Psoas muscle (tissue), 8 donors: ENCODE results near the gene LRRK1. TPM values are rescaled to one million over a fixed set of nuclear protein-coding genes. Genes with fewer than 3 reads are reported as not detected.

ENCODE experiments used
- ATAC-seq, 4 donors: fragments of 200-7000 bp; cut with Tn5 transposase; one replicate each; pipeline ENCODE4 v1.9.1; 2020; ENCODE audit warnings: moderate library complexity in 3 of 4, mild to moderate bottlenecking in 2 of 4
- DNase-seq, 2 donors: peaks; one replicate each; pipeline ENCODE4 v3.0.0-alpha.2; 2020
- H3K27ac ChIP-seq: fragments of 200-600 bp; one replicate; pipeline ENCODE4 v1.8.0; 2022
- H3K27me3 ChIP-seq, 3 donors: fragments of 200-600 bp in 1 of 3; one replicate each; pipeline versions ENCODE4 v1.6.1 to v1.8.0; 2013 to 2022; ENCODE audit warnings: low read length in 2 of 3, mild to moderate bottlenecking in 2 of 3, moderate library complexity in 1 of 3; ENCODE audit not compliant: insufficient read depth in 3 of 3
- H3K36me3 ChIP-seq, 2 donors: fragments of 200-600 bp in 1 of 2; one replicate each; pipeline versions ENCODE4 v1.6.1 to v1.8.0; 2013 to 2022; ENCODE audit warnings: low read depth in 1 of 2, mild to moderate bottlenecking in 1 of 2, moderate library complexity in 1 of 2; ENCODE audit not compliant: insufficient read depth in 1 of 2
- H3K4me1 ChIP-seq: fragments of 200-600 bp; one replicate; pipeline ENCODE4 v1.8.0; 2022
- H3K4me3 ChIP-seq: fragments of 200-600 bp; one replicate; pipeline ENCODE4 v1.8.0; 2022; ENCODE audit warnings: mild to moderate bottlenecking
- H3K9me3 ChIP-seq: fragments of 200-600 bp; one replicate; pipeline ENCODE4 v1.8.0; 2022
- WGBS, 3 donors: extraction: QIAGEN DNeasy Blood & Tissue Kit; methylation state at CpG; one replicate each; pipeline versions ENCODE4 v1.1.6 to v1.1.7; 2013; 5-methylcytosine and 5-hydroxymethylcytosine counted together
- intact Hi-C, 2 donors: fragments of 100-400 bp; cut with DNase I; formaldehyde crosslinking; loops; one replicate each; pipeline versions ENCODE4 v1.11.0 to v1.14.2; 2022
- polyA plus RNA-seq, 3 donors: library from polyadenylated mRNA; stranded (reverse); fragments of 200-250 nt; gene quantifications; one replicate each; pipeline ENCODE4 v1.2.3, GENCODE V29; 2013
- total RNA-seq, 4 donors: library from RNA; stranded (reverse); fragmentation: NEBNext Ultra II Directional in 2 of 4; extraction: Animal tissue kit (Norgen Biotek cat#: 25700) in 2 of 4; gene quantifications; one replicate each; pipeline versions ENCODE4 v1.2.1 to v1.2.4, GENCODE V29; 2021 to 2023
- TF ChIP-seq, protein P1 (sequence below): fragments of 200-600 bp; IDR thresholded peaks from one replicate; pipeline ENCODE4 v1.8.0; 2022; ENCODE audit warnings: antibody characterized with exemption
- donor health status: healthy with polysubstance abuse.
- donor health status: DM: no; HTN: no; CAD: no; lungs with moderate emphysema.
- donor health status: Bipolar disorder and iron deficiency.
- donor health status: healthy.
- donor health status: DM: yes; HTN: yes; CAD: no.
- donor health status: DM: no; HTN: no; CAD: no.
- donor health status: DM: no; HTN: no; CAD: no.
- donor health status: DM: yes; HTN: yes; CAD: no.

The LRRK1 gene
- total and polyA plus RNA-seq, 7 donors, result 0.91 to 7.6 (median 2.6) TPM

DNA sequence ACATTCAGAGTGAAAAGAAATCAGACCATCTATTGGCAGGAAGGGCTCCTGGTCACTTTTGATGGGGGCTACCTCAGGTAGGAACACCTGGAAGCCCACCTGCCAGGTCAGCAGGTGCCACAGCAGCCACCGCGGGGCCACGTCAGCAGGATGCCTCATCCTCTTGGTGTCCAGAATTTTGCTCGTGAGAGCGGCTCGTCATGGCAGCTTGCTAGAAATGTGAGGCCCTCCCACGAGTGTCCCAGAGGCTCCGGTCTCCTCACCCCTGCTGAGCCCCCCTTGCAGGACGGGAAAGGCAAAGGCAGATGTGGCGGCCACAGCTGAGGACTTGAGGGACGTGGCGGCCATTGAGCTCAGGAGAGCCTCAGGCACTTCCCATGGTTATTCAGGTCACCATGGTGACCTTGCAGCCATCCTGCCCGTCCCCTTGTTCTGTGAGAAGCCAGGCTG lies 129.4 kb downstream of the LRRK1 start:
- WGBS, 3 donors, result 85 to 90% (median 90%) methylated on average over 13 of the region's 13 CpGs
- peak in 1 of 2 donors; percentile 38 for DNase-seq

DNA sequence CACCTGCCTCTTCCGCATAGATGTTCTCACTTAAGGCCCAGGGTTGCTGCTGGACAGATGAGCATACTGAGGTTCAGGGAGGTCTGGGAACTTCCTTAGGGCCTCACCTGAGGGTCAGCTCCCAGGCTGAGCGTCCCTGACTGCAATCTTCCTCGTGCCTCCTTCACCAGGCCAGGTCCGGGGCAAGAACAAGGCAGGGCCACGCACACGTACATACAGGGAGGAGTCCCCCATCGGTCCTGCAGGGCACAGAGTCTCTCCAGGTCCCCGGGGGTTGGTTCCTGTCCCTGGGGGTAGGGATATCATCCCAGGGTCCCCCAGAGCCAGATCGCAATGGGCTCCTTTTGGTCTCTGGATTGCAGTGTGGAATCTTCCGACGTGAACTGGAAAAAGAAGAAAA lies 130.1 kb downstream of the LRRK1 start:
- peaks cover 0 to 43% of the 10 kb centered on the region in 2 donors for H3K36me3 ChIP-seq
- intact Hi-C loops, result no loop called here
- H3K4me1 ChIP-seq, result no peaks in the 10 kb centered on the region
- H3K4me3 ChIP-seq, result no peak overlapping the region
- no peaks in the 10 kb centered on the region for H3K9me3 ChIP-seq
- WGBS, 3 donors, result 86 to 94% (median 90%) methylated on average over 11 of the region's 11 CpGs
- ATAC-seq (no peak), DNase-seq (no peak)
- TF ChIP-seq, protein P1, sequence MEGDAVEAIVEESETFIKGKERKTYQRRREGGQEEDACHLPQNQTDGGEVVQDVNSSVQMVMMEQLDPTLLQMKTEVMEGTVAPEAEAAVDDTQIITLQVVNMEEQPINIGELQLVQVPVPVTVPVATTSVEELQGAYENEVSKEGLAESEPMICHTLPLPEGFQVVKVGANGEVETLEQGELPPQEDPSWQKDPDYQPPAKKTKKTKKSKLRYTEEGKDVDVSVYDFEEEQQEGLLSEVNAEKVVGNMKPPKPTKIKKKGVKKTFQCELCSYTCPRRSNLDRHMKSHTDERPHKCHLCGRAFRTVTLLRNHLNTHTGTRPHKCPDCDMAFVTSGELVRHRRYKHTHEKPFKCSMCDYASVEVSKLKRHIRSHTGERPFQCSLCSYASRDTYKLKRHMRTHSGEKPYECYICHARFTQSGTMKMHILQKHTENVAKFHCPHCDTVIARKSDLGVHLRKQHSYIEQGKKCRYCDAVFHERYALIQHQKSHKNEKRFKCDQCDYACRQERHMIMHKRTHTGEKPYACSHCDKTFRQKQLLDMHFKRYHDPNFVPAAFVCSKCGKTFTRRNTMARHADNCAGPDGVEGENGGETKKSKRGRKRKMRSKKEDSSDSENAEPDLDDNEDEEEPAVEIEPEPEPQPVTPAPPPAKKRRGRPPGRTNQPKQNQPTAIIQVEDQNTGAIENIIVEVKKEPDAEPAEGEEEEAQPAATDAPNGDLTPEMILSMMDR, result no peak
- H3K27me3 ChIP-seq, result no peaks in the 10 kb centered on the region
- H3K27ac ChIP-seq, result no peak overlapping the region

More for the DNA sequence above, 129.4 kb downstream of the LRRK1 start:
- H3K4me3 ChIP-seq, result no peak overlapping the region
- TF ChIP-seq, protein P1, result no peak
- no peaks in the 10 kb centered on the region for H3K9me3 ChIP-seq
- intact Hi-C loops, result no loop called here
- H3K27ac ChIP-seq, result no peak overlapping the region
- H3K4me1 ChIP-seq, result no peaks in the 10 kb centered on the region
- ATAC-seq, result no peak
- peaks cover 0 to 43% of the 10 kb centered on the region in 2 donors for H3K36me3 ChIP-seq
- H3K27me3 ChIP-seq, result no peaks in the 10 kb centered on the region

- H3K27me3 ChIP-seq, result no peaks in the 10 kb centered on the region
- no peak for DNase-seq
- H3K4me3 ChIP-seq, result no peak overlapping the region
- H3K27ac ChIP-seq, result no peak overlapping the region
- WGBS, 3 donors, result 57 to 68% (median 60%) methylated on average over 22 of the region's 22 CpGs
- ATAC-seq, result no peak
- intact Hi-C loops, result no loop called here
- TF ChIP-seq, protein P1, result no peak
- H3K9me3 ChIP-seq, result no peaks in the 10 kb centered on the region
- no peaks in the 10 kb centered on the region for H3K4me1 ChIP-seq
- H3K36me3 ChIP-seq, result peaks cover 0 to 49% of the 10 kb centered on the region in 2 donors
Measured at GRCh38 chr15:101049856-101050622, 130.9 kb downstream of the LRRK1 start.

DNA sequence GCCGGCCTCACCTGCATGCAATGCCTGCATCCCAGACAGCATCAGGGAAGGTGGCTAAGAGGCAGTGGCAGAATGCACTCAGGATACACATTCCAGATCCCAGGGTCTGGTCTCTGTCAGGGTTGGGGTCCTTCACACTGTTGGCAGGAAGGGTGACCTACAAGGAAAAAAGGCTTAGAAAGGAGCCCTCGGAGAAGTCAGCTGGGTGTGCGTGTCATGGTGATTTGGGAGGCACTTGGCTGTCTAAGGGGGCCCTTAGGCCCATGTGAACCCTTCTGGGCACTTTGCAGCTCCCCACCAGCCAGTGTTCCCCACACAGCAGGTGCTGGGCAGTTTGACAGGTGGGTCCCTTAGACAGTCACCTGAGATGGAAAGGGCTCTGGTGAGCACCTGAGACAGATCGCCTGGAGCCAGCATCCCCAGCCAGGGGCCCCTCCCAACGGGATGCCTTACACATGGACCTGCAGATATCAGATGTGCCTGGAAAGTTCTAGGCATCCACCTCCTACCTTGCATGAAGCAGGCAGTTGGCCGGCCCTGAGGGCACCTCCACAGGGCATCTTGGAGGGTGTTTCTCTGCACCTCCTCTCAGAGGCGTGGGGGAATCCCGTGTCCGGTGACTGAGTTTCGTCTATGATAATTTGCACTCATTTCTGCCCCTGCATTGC lies 131.6 kb downstream of the LRRK1 start:
- 73 to 84% (median 78%) methylated on average over 10 of the region's 10 CpGs for WGBS, 3 donors
- intact Hi-C loops, result no loop called here

More for the DNA sequence above, 131.6 kb downstream of the LRRK1 start:
- Histone ChIP-seq H3K4me3 (no peak overlapping the region), H3K27ac (no peak overlapping the region), H3K36me3 (peaks cover 0 to 55% of the 10 kb centered on the region in 2 donors), H3K9me3 (no peaks in the 10 kb centered on the region), H3K27me3 (no peaks in the 10 kb centered on the region), H3K4me1 (no peaks in the 10 kb centered on the region)
- TF ChIP-seq, protein P1, result no peak
- no peak for ATAC-seq
- no peak for DNase-seq
